DMS 273 treated with DMSO at 0.1 percent for 48 hours (cell line): Measurements from ENCODE around the gene CHPF2.
A peak's percentile ranks its signal among the peaks of the same experiment; 100 is the strongest.

Experiments
- DNase-seq: peaks from one replicate; lab custom pipeline; 2025; lab: John Stamatoyannopoulos, UW

Gene CHPF2

DNA sequence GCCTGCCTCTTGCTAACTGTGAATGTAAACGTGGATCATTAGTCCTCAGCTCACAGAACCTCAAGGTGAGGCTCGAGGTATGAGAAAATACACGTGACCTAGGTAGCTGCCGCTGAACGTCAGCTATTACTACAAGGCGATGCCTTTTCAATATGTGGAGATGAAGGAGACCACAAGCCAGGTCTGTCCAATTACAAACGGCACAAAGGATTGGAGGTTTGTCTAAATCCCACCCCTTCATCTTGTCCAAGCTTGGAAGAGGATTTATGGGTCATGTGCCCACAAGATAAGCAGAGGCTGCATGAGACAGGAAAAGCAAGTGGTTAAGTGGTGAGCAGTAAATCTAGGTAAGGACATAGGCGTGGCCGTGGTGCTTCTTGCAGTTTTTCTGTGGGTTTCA lies 25.4 kb upstream of the CHPF2 start:
- DNase-seq: no peak

DNA sequence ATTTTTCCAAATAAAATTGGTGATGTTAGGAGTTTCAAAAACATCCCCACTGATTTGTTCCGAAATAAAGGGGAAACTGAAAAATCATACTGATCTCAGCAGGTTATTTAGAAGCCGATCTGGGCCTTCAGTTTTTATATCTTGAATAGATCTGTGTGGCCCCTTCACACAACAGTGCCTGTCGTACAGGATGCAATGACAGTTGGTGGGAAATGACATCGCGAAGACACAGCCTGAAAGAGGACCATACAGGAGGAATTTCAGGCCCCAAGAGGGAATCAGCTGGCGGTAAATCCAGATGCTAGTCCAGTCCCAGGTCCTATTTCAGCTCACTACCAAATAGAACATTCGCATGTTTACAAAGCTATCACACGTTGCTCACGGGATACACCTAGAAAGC lies 25.0 kb upstream of the CHPF2 start:
- DNase-seq: no peak

DNA sequence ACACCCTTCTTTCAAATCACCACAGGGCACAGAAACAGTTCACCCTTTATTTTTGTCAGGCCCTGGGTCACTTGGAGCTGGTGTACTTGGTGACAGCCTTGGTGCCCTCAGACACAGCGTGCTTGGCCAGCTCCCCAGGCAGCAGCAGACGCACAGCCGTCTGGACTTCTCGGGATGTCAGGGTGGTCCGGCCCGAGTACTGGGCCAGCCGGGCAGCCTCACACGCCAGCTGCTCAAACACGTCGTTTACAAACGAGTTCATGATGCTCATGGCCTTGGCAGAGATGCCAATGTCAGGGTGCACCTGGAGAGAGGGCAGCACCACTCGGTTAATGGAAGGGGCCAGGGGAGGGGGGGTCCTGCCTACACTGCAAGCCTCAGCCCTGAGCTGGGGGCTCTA lies 24.5 kb upstream of the CHPF2 start:
- DNase-seq: no peak

DNA sequence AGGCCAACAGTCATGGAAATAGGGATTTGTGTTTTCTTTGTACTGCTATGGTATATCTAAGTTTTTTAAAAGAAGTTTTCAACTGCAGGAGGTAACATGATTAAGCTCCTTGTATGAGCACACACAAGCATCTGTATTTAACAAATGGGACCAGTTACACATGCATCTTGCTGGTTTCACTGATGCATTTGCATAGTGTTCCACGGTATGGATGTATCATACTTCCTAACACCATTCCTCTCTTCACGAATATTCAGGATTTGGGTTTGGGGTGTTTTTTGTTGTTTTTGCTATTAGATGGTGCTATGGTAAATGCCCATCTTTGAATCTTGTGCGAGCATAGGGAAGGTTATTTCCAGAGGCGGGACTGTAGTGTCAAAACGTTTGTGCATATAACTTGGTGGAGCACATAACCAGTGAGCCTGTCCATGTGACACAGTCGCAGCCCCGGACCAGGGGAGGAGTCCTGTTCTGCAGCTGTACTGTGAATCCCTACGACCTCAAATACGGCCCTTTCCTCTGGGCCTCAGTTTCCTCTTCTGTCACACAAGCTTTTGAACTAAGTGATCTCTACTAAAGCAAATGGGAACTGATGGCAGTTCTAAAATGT lies 23.9 kb upstream of the CHPF2 start:
- DNase-seq: no peak

DNA sequence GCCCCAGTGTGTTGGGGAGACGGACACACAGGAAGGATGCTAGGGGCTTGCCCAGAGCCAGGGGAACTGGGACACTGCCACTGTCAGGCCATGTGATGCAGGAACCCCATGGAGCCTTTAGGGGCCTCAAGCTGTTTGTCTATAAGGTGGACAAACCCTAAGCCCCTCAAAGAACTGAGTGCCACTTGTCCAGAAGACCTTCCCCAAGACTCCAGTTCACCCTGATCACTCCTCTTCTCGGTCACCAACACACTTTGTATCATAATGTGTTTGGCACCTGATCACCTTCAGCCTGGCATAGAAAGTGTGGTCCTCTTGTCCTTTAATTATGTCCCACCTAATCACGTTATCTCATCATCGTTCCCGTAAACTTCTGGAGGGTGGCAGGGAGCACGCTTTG lies 22.7 kb upstream of the CHPF2 start:
- DNase-seq: no peak

DNA sequence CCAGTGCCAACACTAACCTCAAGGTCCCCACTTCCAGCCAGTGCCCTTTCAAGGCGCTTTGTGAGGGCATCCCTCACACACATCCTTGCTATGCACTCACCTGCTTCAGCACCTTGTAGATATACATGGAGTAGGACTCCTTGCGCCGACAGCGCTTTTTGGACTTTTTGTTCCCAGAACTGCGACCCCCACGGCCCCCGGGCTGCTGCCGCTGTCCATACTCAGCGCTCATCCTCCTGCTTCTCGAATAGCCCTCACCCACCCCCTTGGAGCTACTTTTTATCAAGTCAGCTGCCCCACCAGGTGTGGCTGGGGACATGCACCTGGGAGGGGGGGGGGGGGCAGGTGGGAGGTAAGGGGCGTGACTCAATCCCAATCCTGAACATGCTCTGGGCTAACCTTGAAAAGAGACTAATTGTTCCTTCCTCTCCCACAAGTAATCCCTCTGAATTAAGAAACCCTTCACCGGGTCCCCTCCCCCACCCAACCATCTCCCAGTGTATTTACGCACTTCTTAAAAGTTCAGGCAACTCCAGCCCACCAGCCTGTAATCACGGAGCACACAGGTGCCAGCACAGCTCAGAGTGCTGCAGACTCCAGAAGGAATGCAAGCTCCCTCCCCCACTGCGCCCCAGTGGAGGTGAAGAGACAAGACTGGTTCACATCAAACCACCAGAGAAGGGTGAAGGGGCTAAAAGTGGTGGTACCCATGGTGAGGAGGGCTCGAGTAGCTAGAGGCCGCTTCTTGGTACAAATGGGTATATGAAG lies 22.0 kb upstream of the CHPF2 start, which contains the start of gene H2BK1:
Gene H2BK1 (minus strand): TSS at position 402 of the 768 bp plus-strand sequence. CDS start 170 bp downstream, at position 232.
- DNase-seq: no peak

DNA sequence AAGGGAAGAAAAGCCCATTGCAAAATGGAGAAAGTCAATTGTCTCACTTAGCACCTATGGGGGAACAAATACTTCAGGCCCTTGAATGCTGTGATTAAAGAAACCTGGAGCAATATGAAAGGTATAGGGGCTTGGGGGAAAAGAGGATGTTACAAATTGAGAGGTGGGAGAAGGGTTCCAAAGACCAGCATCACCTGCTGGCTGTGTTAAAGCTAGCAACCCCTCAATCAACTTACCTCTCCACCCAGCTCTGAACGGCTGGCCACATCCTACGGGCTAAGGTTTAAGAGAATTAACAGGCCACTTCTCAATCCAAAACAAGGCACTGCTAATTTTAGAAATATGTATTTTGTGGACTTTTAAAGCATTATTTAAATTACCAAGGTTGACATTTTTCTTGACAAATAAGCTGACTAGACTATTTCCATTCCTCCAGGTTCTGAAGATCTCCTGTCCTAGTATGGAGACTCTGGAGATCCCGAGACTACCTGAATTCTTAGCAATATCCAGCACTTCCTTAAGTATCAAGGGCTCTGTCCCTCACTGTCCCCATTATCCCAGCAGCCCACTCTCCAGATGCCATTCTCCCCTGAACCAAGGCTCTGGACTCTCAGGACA lies 21.0 kb upstream of the CHPF2 start:
- DNase-seq: no peak

DNA sequence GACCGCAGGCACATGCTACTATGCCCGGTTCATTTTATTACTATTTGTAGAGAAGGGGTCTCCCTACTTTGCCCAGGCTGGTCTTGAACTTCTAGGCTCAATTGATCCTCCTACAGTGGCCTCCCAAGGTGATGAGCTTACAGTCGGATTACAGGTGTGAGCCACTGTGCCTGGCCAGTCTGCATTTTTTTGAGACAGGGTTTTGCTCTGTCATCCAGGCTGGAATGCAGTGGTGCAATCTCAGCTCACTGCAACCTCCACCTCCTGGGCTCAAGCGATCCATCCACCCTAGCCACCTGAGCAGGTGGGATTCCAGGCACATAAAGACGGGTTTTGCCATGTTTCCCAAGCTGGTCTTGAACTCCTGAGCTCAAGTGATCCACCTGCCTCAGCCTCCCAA lies 19.7 kb upstream of the CHPF2 start:
- DNase-seq: no peak

DNA sequence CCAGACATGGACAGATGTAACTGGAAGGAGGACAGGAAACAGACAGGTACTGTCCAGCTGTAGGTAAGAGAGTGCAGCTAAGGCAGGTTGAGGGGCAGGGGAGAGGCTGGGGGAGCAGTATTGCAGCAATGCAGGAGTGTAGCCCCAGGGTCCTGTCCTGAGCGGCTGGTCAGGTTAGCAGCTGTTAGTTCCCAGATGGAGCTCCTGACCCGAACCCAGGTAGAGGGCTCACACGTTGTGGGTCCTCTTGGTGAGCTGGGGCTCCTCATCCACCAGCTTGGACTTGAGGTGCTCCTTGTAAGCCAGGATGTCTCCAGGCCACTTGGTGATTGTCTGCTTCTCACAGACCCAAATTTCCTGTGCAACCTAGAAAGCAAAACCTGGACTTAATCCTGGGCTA lies 18.5 kb upstream of the CHPF2 start:
- no peak for DNase-seq

DNA sequence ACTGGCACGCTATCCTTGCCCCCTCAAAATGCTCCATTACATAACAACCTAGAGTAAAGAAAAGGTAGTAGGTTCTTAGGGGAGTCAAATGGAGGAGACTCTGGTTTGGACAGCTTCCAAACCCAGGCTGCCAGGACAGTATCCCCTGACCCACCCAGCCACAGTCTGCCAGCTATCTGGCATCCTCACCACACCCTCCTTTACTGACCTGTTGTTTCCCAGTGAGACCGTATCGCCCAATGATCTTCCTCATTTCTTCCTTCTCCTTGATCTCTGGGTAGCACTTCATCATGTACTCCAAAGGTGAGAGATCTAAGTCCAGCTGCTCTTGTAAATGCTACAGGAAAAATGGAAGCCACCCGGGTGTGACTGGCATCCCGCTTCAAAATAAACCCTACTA lies 16.9 kb upstream of the CHPF2 start:
- DNase-seq: no peak

DNA sequence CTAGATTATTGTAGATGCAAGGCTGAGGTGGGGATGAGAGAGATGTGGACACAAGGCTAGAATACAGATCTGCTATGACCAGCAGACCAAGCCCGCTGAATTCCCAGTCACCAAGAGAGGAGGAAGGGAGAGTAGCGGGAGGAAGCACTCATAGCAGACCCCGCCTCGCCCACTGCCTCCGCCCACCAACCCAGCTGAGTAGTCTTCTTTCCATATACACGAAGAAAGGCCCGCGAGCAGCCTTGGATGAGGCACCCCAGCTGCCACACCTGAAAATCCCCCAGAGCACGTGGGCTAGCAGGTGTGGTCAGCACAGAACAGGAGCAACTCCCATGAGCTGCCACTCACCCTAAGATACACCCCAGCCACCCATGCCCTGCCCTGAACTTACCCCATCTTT lies 14.1 kb upstream of the CHPF2 start:
- no peak for DNase-seq

DNA sequence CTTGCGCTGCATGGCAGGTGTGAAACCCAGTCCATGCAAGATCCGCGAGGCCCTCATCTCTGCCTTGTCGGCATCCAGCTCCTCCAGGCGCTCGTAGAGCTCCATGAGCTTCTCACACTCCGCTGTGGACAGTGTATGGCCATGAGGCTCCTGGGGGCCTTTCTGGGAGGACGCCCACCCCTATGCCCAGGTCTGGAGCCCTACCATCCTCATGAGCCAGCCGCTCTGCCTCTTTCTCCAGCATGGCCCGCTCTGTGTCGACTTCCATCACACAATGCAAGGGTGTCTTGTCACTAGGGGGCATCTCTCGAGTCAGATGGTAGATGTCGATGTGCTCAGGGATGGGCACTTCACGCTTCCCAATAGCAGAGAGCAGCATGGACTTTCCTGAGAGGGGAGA lies 8.6 kb upstream of the CHPF2 start:
- DNase-seq: no peak

DNA sequence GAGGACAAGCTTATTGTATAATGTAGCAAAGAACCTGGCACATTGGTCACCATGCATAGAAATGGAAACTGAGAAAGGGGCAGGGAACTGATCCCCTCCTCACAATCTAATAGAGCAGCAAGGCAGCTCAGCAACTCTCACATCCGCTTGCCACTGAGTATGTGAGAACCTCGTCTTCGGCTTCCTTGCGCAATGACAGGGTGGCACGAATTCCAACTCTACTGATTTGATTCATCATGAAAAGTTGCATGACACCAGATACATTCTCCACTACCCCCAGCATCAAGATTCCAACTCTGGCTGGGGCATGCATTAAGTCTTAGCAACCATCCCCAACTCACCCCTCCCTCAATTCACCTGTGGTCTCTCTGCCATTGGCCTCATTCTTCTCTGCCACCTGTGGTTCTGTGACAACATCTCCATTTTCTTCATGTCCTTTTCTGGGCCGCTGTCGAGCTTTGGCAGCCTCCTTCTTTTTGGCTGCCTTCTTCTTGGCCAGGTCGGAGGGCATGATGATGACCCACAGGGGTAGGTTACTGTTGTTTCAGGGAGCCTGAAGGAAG lies 6.3 kb upstream of the CHPF2 start:
- no peak for DNase-seq

DNA sequence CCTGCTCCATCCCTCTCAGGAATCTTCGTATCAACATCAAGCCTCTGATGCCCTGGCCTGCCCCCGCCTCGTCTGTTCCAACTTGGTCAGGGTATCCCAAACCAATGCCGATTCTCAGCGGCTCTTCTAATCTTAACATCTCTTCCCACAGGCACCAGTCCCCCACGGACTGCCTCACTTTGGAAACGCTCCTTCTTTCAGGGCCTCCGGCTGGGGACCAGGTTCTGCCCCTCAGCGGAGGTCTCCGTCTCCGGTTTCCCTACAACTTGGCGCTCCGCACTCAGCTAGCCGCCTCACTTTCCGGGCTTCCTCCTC lies 5.8 kb upstream of the CHPF2 start:
- no peak for DNase-seq

DNA sequence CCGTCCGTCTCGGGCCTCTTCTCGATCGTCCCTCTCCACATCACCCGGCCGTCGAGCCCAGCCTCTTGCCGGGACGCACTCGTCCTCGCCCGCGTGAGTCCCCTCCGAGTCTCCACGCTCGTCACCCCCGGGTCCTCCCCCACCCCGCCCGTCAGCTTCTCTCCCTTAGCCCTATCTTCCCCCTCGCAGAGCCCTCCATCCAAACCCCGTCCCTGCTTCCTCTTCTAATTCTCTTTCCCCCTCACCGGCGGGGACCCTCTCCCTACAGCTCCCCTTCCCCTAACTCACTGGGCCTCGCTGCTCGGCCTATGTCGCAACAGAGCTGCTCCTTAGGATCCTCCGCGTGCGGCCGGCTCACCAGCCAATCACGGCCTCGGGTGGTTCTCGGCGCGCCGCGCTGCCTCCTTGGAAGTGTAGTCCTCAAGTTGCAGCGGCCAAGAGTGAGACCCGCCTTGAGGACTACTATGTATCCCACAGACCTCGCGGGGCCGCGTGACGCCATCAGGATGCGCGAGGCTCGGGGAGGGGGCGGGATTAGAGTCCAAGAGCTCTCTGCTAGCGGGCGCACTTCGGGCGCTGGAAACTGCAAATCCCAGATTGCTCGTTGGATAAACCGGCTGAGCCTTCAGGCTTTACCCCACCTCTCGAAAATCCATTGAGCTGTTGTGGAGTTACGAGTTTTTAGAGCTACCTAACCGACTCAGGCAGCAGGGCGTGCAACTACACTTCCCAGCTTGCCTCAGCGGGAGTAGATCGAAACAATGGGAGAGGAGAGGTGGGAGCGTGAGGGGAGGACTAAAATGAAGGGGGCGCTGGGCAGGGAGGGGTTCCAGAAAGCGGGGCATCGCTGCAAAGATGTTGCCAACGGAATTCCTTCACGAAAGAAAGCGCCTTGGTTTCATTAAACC lies 5.2 kb upstream of the CHPF2 start, which contains the start of gene ABCF2:
Gene ABCF2 (minus strand): TSS at position 331 of the 908 bp plus-strand sequence. CDS start 747 bp downstream, outside the sequence.
- peak; percentile 97 for DNase-seq

DNA sequence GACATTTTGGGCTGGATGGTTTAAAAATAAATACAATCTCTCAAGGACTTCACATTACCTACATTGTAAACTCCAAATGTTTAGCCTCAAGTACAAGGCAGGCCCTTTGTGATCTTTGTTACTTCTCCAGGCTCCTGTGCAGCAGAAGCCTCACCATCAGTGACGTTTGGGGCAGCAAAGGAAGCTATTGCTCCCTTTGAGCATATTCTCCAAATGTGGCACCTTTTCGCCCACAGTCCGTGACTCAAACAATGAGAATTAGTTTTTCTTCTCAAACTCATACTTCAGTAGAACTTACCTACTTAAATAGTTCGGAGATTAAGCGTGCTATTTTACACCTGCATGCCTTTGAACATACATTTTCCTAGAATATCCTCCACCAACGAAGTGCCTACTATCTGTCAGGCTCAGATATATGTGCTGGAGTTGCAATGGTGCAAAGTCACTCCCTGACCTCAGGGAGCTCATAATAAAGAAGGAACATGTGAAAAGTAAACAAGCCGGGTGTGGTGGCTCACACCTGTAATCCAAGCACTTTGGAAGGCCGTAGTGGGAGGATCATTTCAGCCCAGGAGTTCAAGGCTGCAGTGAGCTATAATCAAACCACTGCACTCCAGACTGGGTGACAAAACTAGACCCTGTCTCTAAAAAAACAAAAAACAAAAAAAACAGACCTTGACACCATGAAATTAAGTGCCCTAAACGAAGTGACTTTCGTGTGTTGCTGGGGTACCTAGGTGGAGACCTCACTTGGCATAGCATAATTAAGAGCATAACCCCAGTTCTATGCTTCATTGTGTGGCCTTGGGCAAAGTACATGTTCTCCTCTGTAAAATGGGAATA lies 4.0 kb upstream of the CHPF2 start:
- no peak for DNase-seq

DNA sequence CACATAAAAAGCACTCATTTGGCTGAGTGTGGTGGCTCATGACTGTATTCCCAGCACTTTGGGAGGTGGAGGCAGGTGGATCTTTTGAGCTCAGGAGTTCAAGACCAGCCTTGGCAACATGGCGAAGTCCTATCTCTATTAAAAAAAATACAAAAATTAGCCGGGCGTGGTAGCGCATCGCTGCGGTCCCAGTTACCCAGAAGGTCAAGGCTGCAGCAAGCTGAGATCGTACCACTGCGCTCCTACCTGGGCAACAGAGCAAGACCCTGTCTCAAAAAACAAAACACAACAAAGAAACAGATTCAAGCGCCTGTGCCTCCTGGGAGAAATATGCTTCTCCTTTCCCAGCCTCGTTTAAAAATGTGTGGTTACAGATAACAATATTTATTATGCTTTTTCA lies 3.0 kb upstream of the CHPF2 start:
- no peak for DNase-seq

DNA sequence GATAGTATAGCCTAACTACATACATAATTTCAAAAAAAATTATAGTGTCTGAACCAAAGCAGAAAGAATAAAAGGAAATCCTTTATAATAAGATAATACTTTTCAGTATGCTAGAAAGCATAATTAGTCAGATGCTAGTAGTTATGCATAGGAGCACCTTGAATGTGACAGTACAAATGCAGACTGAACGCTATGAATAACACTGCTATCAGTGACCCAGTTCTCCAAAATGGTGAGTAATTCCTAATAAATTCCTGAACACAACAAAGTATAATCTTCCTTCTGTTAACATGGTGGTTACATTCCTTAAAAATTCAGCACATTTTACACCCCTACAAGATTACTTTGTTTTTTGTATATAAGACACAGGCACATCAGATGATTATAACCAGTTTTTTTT lies 1.2 kb upstream of the CHPF2 start:
- no peak for DNase-seq

DNA sequence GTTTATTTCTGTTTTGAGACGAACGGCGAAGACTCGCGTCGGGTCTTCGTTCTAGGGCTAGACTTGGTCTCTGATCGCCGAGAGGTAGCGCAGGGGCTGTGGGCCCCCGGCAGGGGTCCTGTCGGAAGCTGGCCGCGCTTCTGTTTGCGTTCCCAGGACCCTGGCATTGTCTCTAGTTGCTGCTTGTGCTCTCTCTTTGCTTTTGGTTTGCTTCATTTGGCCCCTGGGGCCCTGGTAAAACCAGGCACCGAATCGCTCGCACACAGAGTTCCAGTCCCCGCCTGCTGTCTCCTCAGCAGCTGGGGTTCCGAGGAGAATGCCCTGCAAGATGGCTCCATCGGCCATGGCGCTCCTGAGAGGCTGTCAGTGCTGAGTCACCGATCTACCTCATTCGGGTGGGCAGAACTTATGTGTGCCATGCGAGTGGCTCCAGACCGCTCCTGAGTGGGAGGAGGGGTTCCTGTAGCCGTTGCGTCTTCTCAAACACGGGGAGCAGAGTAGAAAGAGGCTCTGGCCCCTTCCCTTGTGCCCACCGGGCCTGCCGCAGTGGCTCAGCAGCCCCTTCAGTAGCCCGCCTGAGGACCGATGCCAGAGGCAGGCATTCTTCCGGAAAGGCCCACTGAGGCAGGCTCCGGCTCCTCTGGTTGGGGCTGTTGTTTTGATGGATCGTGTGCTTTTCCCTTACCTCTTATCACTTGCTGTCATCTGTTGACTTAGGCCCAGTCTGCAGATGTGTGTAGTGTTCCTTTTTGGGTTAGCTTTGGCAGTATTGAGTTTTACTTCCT lies 826 bp downstream of the CHPF2 start:
- DNase-seq: no peak

DNA sequence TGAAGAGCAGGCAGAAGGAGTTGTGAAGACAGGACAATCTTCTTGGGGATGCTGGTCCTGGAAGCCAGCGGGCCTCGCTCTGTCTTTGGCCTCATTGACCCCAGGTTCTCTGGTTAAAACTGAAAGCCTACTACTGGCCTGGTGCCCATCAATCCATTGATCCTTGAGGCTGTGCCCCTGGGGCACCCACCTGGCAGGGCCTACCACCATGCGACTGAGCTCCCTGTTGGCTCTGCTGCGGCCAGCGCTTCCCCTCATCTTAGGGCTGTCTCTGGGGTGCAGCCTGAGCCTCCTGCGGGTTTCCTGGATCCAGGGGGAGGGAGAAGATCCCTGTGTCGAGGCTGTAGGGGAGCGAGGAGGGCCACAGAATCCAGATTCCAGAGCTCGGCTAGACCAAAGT lies 1.5 kb downstream of the CHPF2 start:
- no peak for DNase-seq
